Esophagus (tissue), 2 donors: ENCODE results near the gene NME3. TPM values are rescaled to one million over a fixed set of nuclear protein-coding genes. Genes with fewer than 3 reads are reported as not detected.

Source experiments
- H3K27ac ChIP-seq, 2 donors: one replicate each; pipeline ENCODE4 v1.5.1; 2013; ENCODE audit warnings: low read depth in 2 of 2, mild to moderate bottlenecking in 2 of 2, inconsistent platforms in 1 of 2, low read length in 1 of 2, moderate library complexity in 1 of 2
- H3K27me3 ChIP-seq, 2 donors: one replicate each; pipeline ENCODE4 v1.6.1; 2013; ENCODE audit warnings: low read length in 2 of 2, control low read depth in 1 of 2, mild to moderate bottlenecking in 1 of 2; ENCODE audit not compliant: insufficient read depth in 2 of 2, control insufficient read depth in 1 of 2
- H3K36me3 ChIP-seq, 2 donors: one replicate each; pipeline ENCODE4 v1.6.1; 2013; ENCODE audit warnings: low read length in 1 of 2; ENCODE audit not compliant: control insufficient read depth in 2 of 2, insufficient read depth in 2 of 2
- H3K4me1 ChIP-seq, 2 donors: one replicate each; pipeline ENCODE4 v1.6.1; 2013; ENCODE audit warnings: low read length in 1 of 2; ENCODE audit not compliant: control insufficient read depth in 2 of 2, insufficient read depth in 2 of 2
- H3K4me3 ChIP-seq, 2 donors: one replicate each; pipeline ENCODE4 v1.5.1; 2013; ENCODE audit warnings: low read length in 2 of 2, mild to moderate bottlenecking in 2 of 2, low read depth in 1 of 2, moderate library complexity in 1 of 2
- H3K9me3 ChIP-seq, 2 donors: one replicate each; pipeline ENCODE4 v1.6.1; 2013; ENCODE audit warnings: mild to moderate bottlenecking in 2 of 2, low read depth in 1 of 2, low read length in 1 of 2, moderate library complexity in 1 of 2; ENCODE audit not compliant: control insufficient read depth in 2 of 2, insufficient read depth in 1 of 2
- WGBS, 2 donors: extraction: QIAGEN DNeasy Blood & Tissue Kit; methylation state at CpG; one replicate each; pipeline ENCODE4 v1.1.7; 2013; 5-methylcytosine and 5-hydroxymethylcytosine counted together
- polyA plus RNA-seq, 2 donors: library from polyadenylated mRNA; stranded (reverse); fragments of 200-250 nt; gene quantifications; one replicate each; pipeline ENCODE4 v1.2.3, GENCODE V29; 2013
- donor health status: healthy with polysubstance abuse.
- donor health status: Bipolar disorder and iron deficiency.

NME3 gene
- polyA plus RNA-seq, 2 donors, result 51.0 to 102 TPM

DNA sequence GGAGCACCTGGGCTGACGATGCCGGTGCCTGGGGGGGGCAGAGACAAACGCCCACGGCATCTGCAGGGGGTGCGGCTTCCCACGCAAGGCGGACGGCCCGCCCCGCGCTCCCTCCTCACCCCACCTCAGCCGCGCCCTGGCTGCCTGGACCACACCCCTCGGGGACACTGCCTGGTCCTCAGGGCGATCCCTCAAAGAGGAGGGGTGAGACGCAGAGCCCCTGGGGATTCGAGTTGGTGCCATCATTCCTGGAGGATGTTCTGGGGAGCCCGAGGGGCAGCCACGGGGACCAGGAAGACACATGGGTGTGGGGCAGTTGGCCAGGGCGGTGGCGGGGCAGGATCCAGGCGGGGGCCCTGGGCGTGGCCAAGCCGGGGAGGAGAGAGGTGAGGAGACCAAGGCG is 18.3 kb upstream of the NME3 start:
- 63 to 64% methylated on average over 19 to 25 of the region's 25 CpGs for WGBS, 2 donors
- Histone ChIP-seq H3K4me1 (peaks cover 0 to 17% of the 10 kb centered on the region in 2 donors), H3K9me3 (no peaks in the 10 kb centered on the region), H3K4me3 (no peak overlapping the region), H3K27me3 (no peaks in the 10 kb centered on the region), H3K36me3 (peaks cover 0 to 57% of the 10 kb centered on the region in 2 donors), H3K27ac (no peak overlapping the region)

DNA sequence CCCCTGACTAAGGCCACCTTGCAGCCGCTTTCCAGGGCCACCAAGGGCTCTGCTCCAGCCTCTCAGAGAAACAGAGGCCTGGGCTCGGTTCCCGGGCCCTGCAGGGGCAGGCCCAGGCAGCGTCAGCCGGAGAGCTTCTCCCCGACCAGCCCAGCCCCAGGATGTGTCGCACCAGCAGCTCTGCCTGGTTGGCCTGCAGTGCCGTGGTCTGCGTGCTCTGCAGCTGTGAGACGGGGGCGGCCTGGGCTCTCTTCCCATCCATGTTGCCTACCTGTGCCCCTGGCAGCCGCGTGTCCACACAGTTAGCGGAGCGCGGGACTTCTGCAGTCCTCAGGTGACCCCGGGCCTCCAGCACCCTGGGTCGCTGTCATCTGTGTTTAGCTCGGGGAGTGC is 17.4 kb upstream of the NME3 start:
- WGBS, 2 donors, result 42 to 51% methylated on average over 19 of the region's 19 CpGs
- Histone ChIP-seq H3K27ac (peak overlapping the region in 1 of 2 donors; percentile 66), H3K9me3 (no peaks in the 10 kb centered on the region), H3K4me1 (peaks cover 4 to 20% of the 10 kb centered on the region in 2 donors), H3K4me3 (no peak overlapping the region), H3K27me3 (no peaks in the 10 kb centered on the region), H3K36me3 (peaks cover 0 to 57% of the 10 kb centered on the region in 2 donors)

DNA sequence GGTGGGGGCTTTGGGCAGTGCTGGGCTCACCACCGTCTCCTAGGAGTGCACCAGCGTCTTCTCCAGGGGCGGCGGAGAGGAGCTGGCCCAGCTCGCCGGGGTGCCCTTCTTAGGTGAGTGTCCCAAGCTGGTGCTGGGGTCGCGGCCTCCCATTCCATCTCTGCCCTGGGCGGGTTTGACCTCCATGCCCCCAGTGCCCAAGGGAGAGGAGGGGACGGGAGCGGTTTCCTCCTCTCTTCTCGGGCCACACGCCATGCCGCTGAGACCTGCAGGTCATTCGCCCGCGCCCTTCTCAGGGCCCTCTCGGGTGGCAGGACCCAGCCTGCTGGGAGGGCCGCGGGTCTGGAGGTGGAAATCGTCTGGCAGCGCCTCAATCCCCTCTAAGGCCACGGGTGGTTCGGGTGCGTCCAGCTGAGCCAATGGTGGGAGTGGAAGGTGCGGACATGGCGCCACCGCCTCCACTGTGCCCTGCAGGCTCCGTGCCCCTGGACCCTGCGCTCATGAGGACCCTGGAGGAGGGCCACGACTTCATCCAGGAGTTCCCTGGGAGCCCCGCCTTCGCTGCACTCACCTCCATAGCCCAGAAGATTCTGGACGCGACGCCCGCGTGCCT is 16.9 kb upstream of the NME3 start:
- WGBS, 2 donors, result 75 to 77% methylated on average over 37 to 38 of the region's 38 CpGs
- H3K27ac ChIP-seq, result peak overlapping the region in 1 of 2 donors; percentile 37
- H3K4me1 ChIP-seq, result peaks cover 4 to 20% of the 10 kb centered on the region in 2 donors
- no peaks in the 10 kb centered on the region for H3K9me3 ChIP-seq
- peaks cover 0 to 57% of the 10 kb centered on the region in 2 donors for H3K36me3 ChIP-seq
- no peak overlapping the region for H3K4me3 ChIP-seq
- H3K27me3 ChIP-seq, result no peaks in the 10 kb centered on the region

DNA sequence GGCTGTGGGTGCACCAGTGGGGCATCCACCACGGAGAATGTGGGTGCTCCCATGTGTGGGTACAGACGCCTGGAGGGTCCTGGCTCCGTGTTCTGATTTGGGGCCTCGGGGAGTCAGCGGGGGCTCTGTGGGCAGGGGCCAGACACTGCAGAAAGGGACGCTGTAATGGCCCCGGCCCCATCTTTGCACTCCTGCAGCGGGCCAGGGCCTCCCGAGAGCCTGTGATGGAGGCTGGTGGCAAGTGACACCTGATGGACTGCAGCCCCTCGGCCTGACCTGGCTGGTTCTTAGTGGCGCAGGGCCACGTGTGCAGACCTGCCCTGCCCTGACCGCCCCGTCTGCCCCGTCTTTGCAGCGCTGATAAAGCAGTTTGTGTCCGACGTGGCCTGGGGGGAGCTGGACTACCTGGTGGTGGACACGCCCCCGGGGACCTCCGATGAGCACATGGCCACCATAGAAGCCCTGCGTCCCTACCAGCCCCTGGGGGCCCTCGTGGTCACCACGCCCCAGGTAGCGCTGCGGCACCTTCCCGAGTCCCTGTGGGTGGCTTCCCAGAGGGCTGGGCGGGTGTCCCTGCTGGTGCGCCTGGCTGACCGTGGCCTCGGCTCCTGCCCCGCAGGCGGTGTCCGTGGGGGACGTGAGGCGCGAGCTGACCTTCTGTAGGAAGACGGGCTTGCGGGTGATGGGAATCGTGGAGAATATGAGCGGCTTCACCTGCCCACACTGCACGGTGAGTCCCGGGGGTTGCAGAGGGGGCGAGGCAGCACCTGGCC is 16.2 kb upstream of the NME3 start:
- no peaks in the 10 kb centered on the region for H3K27me3 ChIP-seq
- H3K9me3 ChIP-seq, result no peaks in the 10 kb centered on the region
- 90% methylated on average over 44 of the region's 44 CpGs for WGBS, 2 donors
- H3K4me1 ChIP-seq, result peaks cover 4 to 20% of the 10 kb centered on the region in 2 donors
- H3K27ac ChIP-seq, result no peak overlapping the region
- peaks cover 0 to 56% of the 10 kb centered on the region in 2 donors for H3K36me3 ChIP-seq
- H3K4me3 ChIP-seq, result no peak overlapping the region

DNA sequence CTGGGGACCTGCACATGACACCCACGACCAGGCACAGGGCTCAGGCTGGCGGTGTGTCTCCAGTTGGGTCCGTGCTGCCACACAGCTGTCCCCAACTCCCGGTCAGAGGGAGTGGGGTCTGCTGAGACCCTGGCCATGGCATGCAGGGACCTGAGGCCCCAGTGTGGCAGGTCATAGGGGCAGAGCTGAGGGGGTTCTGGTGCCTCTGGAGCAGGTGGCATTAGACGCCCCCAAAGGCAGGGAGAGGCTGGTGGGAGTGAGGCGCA is 15.6 kb upstream of the NME3 start:
- Histone ChIP-seq H3K4me3 (no peak overlapping the region), H3K9me3 (no peaks in the 10 kb centered on the region), H3K4me1 (peaks cover 4 to 20% of the 10 kb centered on the region in 2 donors), H3K36me3 (peaks cover 0 to 54% of the 10 kb centered on the region in 2 donors), H3K27me3 (no peaks in the 10 kb centered on the region), H3K27ac (no peak overlapping the region)
- WGBS, 2 donors, result 88 to 89% methylated on average over 6 of the region's 6 CpGs

DNA sequence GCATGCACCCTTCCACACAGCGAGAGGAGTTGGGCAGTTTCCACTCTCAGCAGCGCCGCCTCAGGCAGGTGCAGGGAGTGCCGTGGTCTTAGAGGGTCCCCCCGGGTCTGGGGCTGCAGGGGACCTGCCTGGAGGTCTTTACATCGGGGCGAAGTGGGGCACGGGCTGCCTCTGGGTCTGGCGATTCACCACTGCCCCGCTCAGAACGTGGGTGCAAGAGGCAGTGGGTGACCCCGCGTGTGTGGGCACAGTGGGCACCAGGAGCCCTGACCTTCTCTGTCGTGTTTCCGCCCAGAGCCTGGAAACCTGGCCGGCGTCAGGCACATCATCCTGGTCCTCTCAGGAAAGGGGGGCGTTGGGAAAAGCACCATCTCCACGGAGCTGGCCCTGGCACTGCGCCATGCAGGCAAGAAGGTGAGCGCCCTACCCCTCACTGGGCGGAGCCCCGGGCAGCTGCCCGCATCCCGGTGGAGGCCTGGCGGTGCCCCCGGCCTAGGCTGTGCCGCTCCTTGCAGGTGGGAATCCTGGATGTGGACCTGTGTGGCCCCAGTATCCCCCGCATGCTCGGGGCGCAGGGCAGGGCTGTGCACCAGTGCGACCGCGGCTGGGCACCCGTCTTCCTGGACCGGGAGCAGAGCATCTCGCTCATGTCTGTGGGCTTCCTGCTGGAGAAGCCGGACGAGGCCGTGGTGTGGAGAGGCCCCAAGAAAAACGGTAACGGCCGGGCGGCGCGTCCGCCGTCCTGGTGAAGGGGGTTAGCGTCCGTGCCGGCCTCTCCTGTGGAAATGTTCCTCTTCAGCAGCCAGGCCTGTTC is 15.1 kb upstream of the NME3 start:
- 87 to 89% methylated on average over 51 of the region's 51 CpGs for WGBS, 2 donors
- H3K27ac ChIP-seq, result no peak overlapping the region
- H3K36me3 ChIP-seq, result peaks cover 0 to 51% of the 10 kb centered on the region in 2 donors
- no peaks in the 10 kb centered on the region for H3K27me3 ChIP-seq
- H3K4me1 ChIP-seq, result peaks cover 4 to 20% of the 10 kb centered on the region in 2 donors
- H3K9me3 ChIP-seq, result no peaks in the 10 kb centered on the region
- H3K4me3 ChIP-seq, result no peak overlapping the region

DNA sequence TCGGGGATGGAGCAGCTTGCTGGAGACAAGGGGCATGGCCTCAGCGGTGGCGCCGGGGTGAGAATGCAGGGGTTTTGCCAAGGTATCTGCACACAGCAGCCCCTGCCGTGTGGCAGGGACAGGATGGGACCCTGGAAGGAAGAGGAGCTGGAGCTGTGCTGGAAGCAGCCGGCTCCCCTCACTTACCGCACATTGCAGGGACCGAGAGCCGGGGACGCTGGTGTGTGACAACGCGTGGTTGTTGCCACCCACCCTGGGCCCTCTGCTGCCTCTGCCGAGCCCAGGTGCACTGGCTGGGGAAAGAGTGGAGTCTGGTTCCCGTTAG is 14.5 kb upstream of the NME3 start:
- H3K4me1 ChIP-seq, result peaks cover 8 to 26% of the 10 kb centered on the region in 2 donors
- peaks cover 0 to 49% of the 10 kb centered on the region in 2 donors for H3K36me3 ChIP-seq
- no peaks in the 10 kb centered on the region for H3K9me3 ChIP-seq
- no peak overlapping the region for H3K27ac ChIP-seq
- WGBS, 2 donors, result 86 to 88% methylated on average over 14 of the region's 14 CpGs
- no peaks in the 10 kb centered on the region for H3K27me3 ChIP-seq
- H3K4me3 ChIP-seq, result no peak overlapping the region

DNA sequence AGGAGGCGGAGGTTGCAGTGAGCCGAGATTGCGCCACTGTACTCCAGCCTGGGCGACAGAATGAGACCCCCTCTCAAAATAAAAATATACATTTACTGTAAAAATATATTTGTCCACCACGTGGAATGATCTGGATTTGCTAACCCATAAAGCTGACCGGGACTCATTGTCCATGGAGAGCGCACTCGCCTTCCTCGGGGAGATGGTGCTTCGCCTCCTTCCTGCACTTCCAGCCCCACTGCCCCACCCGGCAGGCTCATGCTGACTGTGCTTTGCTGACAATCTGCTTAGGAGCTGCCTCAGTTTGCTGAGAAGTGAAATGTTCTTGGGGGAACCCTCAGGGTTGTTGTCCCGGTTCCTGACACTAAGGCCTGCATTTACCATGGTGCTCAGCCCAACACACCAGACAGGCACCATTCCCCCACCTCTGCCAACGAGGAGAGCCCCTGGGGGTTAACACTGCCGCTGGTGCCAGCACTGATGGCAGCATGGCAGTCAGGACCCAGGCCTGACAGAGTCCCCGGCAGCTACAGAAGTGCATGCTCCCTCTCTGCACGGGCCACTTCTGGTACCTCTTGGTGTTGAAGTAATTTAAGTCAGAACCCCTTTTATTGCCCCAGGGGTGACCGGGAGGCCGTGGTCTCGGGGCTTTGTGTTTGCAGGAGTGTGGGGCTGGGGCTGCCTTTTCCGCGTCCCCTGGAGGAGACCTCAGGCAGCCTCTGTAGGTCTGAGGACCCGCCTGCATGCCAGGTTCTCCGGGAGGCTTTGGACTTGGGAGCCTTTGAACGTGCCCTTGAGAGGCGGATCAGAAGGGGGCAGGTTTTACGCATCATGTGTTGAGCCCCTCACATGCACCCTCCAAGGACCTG is 13.9 kb upstream of the NME3 start:
- Histone ChIP-seq H3K4me3 (no peak overlapping the region), H3K9me3 (no peaks in the 10 kb centered on the region), H3K27ac (peak overlapping the region in 1 of 2 donors; percentile 26), H3K4me1 (peaks cover 8 to 26% of the 10 kb centered on the region in 2 donors), H3K27me3 (no peaks in the 10 kb centered on the region), H3K36me3 (peaks cover 0 to 45% of the 10 kb centered on the region in 2 donors)
- 84% methylated on average over 26 of the region's 26 CpGs for WGBS, 2 donors
